ENCODE data around the gene SOWAHA. TPM values are rescaled to one million over a fixed set of nuclear protein-coding genes. Genes with fewer than 3 reads are reported as not detected.

Gene SOWAHA
- total and polyA plus RNA-seq, 2 of the 8 experiments (the other 6 are each of a cell fraction or from before 2014, with no cell fraction given): 0.09 to 0.11 TPM

DNA sequence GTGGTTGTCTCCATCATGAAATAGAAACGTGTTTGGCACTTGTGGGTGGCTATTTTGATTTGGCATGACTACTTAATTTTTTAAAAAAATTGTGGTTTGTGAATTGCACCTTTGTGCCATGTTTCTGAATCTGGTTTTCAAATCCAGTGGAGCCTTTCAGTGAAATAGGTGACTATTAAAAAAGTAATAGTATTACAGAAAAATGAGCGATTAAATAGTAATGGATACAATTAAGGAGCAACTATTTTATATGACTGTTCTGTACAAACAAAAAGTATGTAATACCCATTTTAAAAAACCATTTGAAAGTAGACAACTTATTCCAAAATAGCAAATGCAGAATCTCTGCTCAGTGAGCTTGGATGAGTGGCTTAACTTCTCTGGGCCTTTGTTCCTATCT is 3.0 kb downstream of the SOWAHA start:
- Histone ChIP-seq H2BK120ac (replicated peaks; ENCODE audit: low read depth, low read length) (no peak overlapping the region), H3K4ac (replicated peaks; ENCODE audit: insufficient read length, low read depth, low read length) (no peak overlapping the region), H3K27me3 (replicated peaks in 1 of 4; ENCODE audit: control insufficient read depth in 3 of 4, extremely low read depth in 1 of 4, insufficient read depth in 3 of 4, low read length in 3 of 4) (peaks cover 34 to 53% (median 45%) of the 10 kb centered on the region in 4 experiments), H2BK15ac (ENCODE audit: low read length) (no peak overlapping the region), H2AK5ac (ENCODE audit: low read depth, low read length) (no peak overlapping the region), H2AFZ (ENCODE audit: low read length) (no peak overlapping the region), H3K18ac (ENCODE audit: extremely low read depth, low read length) (no peak overlapping the region), H3K4me3 (ENCODE audit: extremely low read depth in 1 of 4, insufficient read depth in 2 of 4, low read depth in 3 of 4, low read length in 4 of 4) (no peak overlapping the region), H3K9me3 (ENCODE audit: insufficient read depth in 2 of 2, low read depth in 1 of 2, low read length in 1 of 2) (peaks cover 0 to 9% of the 10 kb centered on the region in 2 experiments; a peak in 2 of 4 replicates), H4K8ac (ENCODE audit: extremely low read depth, insufficient read depth, low read length) (no peak overlapping the region), H3K14ac (ENCODE audit: insufficient read length) (no peak overlapping the region), H3K9ac (replicated peaks in 1 of 4; ENCODE audit: extremely low read depth in 1 of 4, low read depth in 3 of 4, low read length in 3 of 4) (no peak overlapping the region), H2BK20ac (ENCODE audit: low read length) (no peak overlapping the region), H3K56ac (replicated peaks; ENCODE audit: insufficient read length, low read depth, low read length) (no peak overlapping the region), H3K79me1 (ENCODE audit: low read depth, low read length) (no peaks in the 10 kb centered on the region), H4K20me1 (replicated peaks in 1 of 2; ENCODE audit: control insufficient read depth in 1 of 2, insufficient read depth in 2 of 2, low read length in 2 of 2) (peaks cover 0 to 5% of the 10 kb centered on the region in 2 experiments), H3K4me1 (replicated peaks in 1 of 4; ENCODE audit: control insufficient read depth in 3 of 4, insufficient read depth in 4 of 4, low read length in 3 of 4) (peaks cover 0 to 3% (median 0%) of the 10 kb centered on the region in 4 experiments; a peak in 2 of 7 replicates), H4K91ac (replicated peaks; ENCODE audit: insufficient read length, low read length) (no peak overlapping the region), H3K36me3 (ENCODE audit: control insufficient read depth in 2 of 4, insufficient read depth in 4 of 4, low read length in 3 of 4) (peaks cover 0 to 4% (median 0%) of the 10 kb centered on the region in 4 experiments; a peak in 1 of 8 replicates), H3K4me2 (ENCODE audit: insufficient read depth in 1 of 2, low read depth in 2 of 2, low read length in 2 of 2) (no peak overlapping the region), H2BK5ac (ENCODE audit: low read depth, low read length) (no peak overlapping the region), H2BK12ac (ENCODE audit: low read depth, low read length) (no peak overlapping the region), H3K23me2 (ENCODE audit: low read depth, low read length) (peaks cover 4% of the 10 kb centered on the region; the same call in 1 of the 2 replicates), H4K5ac (ENCODE audit: insufficient read length, low read depth, low read length) (no peak overlapping the region), H3K23ac (ENCODE audit: insufficient read length) (no peak overlapping the region), H3K79me2 (ENCODE audit: control insufficient read depth in 1 of 2, insufficient read depth in 2 of 2, low read length in 2 of 2) (no peaks in the 10 kb centered on the region), H3K27ac (ENCODE audit: low read depth, low read length) (no peak overlapping the region)
- CTCF ChIA-PET (ENCODE audit: partially characterized antibody): interaction anchor here (1.4 to 19.7 kb wide), 4 partner anchors 16 to 289 kb away, joined by 7 to 322 read pairs (median 43); partner anchors contain the start of genes CCNI2 and SHROOM1
- 92% methylated on average over 2 of the region's 2 CpGs; no CpG with 5 or more reads in 1 of the 2 experiments for WGBS, 2 experiments (ENCODE audit: extremely low coverage in 1 of 2, insufficient coverage in 1 of 2, insufficient read length in 1 of 2, insufficient replicate concordance in 2 of 2, low coverage in 1 of 2, low lambda C conversion rate in 2 of 2, missing lambda C conversion rate in 1 of 2)
- DNase-seq (ENCODE audit: low read depth in 1 of 2, low spot score in 2 of 2) (no peak), FAIRE-seq (no peak)
- POLR2A ChIA-PET (ENCODE audit: partially characterized antibody): interaction anchor here (3.0 kb wide), 1 partner anchor 7 kb away, joined by 17 read pairs; no protein-coding TSS in a partner anchor
- TF ChIP-seq POU5F1 (IDR thresholded peaks at IDR 0.05; ENCODE audit: low read depth, low read length) (no peak), CEBPB (IDR thresholded peaks at IDR 0.05; ENCODE audit: low read depth, low read length) (no peak), YY1 (IDR thresholded peaks at IDR 0.05; ENCODE audit: low read depth, low read length) (no peak), BACH1 (IDR thresholded peaks at IDR 0.05; ENCODE audit: low read length) (no peak), RFX5 (IDR thresholded peaks at IDR 0.05; ENCODE audit: borderline replicate concordance, low read depth, low read length) (no peak), POLR2A (IDR thresholded peaks at IDR 0.05; ENCODE audit: control extremely low read depth in 1 of 2, low read depth in 2 of 2, low read length in 2 of 2) (no peak), RNF2 (IDR thresholded peaks at IDR 0.05; ENCODE audit: borderline replicate concordance, low read depth, low read length, missing control alignments, poor library complexity, severe bottlenecking) (no peak), TAF7 (optimal IDR thresholded peaks at IDR 0.05; ENCODE audit: borderline replicate concordance, low read depth, low read length) (no peak), JUND (IDR thresholded peaks at IDR 0.05; ENCODE audit: low read length) (no peak)
